PFSK-1 (cell line): ENCODE measurements around the gene FBLN5.

ENCODE experiments used
- POLR2AphosphoS5 ChIP-seq: IDR thresholded peaks from 2 replicates; pipeline ENCODE4 v1.6.1; 2012; ENCODE audit warnings: low read depth, mild to moderate bottlenecking, control low read depth, low read length, moderate library complexity
- REST ChIP-seq, 2 experiments: IDR thresholded peaks; 2 replicates each; pipeline versions ENCODE4 v1.6.1 to v1.8.0; 2011 to 2012; ENCODE audit warnings: low read depth in 2 of 2, low read length in 2 of 2, control low read depth in 1 of 2, inconsistent platforms in 1 of 2, mild to moderate bottlenecking in 1 of 2, moderate library complexity in 1 of 2; ENCODE audit not compliant: insufficient read depth in 1 of 2

GRCh38 chr14:91971188-91971778 is 23.8 kb upstream of the FBLN5 start:
- TF ChIP-seq POLR2AphosphoS5 (no peak), REST (IDR thresholded peaks at IDR 0.05; ENCODE audit: insufficient read depth in 1 of 2, low read depth in 2 of 2, low read length in 2 of 2) (no peak)
